ENCODE measurements around the gene MANBA.
"Not testable (repeated sequence)": the region's sequence is repeated elsewhere in the genome, so short reads cannot be mapped to it uniquely, and the experiment has no call there.

The MANBA gene

GRCh38 chr4:102761296-102761701 lies 531 bp upstream of the MANBA start:
- DNase-seq: peak in 1 of 2 experiments; percentile 23

- DNase-seq: peak in 1 of 2 experiments; percentile 7
Measured at GRCh38 chr4:102759831-102760644, 730 bp downstream of the MANBA start.

DNA sequence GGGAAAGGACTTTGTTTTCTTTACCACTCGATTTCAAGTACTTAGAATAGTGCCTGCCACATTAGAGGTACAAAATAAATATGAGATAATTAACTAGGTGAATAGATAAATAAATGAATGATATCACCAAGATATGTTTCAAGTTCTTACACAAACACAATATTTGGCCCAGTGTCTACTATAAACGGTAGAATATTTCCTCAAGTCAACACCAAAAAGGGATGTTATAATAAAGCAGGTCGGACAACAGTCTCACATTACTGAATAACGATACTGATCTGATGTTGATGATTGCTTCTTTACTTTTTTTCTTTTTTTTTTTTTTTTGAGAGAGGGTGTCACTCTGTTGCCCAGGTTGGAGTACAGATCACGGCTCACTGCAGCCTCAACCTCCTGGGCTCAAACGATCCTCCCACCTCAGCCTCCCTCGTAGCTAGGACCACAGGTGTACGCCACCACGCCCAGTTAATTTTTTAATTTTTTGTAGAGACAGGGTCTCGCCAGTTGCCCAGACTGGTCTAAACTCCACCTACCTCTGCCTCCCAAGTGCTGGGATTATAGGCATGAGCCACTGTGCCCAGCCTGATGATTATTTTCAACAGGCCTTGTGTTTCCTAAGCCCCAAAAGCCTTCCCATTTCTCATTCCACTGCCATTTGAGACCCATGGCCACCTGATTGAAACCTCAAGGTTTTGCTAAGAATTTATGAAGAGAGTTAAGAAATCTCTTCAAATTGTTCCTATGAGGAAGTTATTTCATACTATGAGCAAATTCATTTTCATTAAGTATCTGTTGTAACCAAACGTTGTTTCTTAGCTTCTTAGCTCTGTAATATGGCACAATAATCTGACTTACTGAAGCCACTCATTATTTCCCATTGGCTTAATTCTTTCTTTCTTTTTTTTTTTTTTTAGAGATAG lies 2.3 kb downstream of the MANBA start:
- DNase-seq: no peak

DNA sequence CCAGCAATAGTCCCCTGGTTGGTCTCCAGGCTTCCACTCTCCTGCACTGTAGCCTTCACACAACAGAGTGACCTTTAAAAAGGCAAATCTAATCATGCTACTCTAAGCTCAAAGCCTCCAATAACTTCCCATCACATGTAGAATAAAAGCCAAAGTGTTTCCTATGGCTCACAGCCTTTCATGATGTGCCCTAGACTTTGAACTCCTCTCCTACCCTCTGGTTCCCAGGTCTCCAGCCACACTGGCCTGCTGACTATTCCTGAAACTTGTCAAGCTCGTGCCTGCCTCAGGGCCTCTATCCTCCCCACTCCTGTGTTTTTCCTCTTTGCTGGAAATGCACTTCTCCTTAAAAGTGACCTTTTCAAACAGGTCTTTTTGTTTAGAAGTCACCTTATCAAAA lies 3.1 kb downstream of the MANBA start:
- DNase-seq: no peak

DNA sequence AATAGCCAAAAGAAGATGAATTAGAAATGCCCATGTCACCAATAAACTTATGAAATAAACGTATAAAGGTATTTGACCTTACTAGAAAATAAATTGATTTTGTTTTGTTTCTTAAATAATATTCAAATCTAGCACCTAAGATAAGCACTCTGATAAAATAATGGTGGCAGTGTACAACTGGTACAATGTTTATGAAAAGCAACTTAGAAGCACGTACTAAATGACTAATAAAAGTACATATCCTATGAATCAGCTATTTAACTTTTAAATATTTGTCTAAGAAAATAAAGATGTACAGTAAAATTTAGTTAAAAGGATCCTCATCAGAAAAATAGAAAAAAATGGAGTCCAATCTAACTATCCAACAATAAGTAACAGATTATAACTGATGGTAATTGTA lies 6.7 kb downstream of the MANBA start:
- DNase-seq: no peak

DNA sequence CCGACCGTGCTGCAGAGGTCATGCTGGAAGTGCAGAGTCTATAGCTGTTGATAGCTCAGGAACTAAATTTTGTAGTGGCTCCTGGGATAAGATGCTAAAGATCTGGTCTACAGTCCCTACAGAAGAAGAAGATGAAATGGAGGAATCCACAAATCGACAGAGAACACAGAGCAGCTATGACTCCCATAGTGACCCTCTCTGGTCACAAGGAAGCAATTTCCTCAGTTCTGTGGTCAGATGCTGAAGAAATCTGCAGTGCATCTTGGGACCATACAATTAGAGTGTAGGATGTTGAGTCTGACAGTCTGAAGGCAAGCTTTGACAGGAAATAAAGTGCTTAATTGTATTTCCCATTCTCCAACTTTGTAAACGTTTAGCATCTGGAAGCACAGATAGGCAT lies 8.8 kb downstream of the MANBA start:
- no peak for DNase-seq

GRCh38 chr4:102743352-102743751 lies 17.4 kb downstream of the MANBA start:
- not testable (repeated sequence) for DNase-seq

DNA sequence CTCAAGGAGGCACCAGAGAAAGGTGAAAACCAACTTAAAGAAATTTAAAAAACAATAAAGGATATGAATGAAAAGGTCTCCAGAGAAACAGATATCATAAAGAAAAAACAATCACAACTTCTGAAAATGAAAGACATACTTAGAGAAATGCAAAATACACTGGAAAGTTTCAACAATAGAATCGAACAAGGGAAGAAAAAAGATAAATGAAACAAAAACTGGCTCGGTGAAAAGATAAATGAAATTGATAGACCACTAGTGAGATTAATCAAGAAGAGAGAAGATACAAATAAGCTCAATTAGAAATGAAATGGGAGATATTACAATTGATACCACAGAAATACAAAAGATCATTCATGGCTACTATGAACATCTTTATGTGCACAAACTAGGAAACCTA lies 22.0 kb downstream of the MANBA start:
- not testable (repeated sequence) for DNase-seq

DNA sequence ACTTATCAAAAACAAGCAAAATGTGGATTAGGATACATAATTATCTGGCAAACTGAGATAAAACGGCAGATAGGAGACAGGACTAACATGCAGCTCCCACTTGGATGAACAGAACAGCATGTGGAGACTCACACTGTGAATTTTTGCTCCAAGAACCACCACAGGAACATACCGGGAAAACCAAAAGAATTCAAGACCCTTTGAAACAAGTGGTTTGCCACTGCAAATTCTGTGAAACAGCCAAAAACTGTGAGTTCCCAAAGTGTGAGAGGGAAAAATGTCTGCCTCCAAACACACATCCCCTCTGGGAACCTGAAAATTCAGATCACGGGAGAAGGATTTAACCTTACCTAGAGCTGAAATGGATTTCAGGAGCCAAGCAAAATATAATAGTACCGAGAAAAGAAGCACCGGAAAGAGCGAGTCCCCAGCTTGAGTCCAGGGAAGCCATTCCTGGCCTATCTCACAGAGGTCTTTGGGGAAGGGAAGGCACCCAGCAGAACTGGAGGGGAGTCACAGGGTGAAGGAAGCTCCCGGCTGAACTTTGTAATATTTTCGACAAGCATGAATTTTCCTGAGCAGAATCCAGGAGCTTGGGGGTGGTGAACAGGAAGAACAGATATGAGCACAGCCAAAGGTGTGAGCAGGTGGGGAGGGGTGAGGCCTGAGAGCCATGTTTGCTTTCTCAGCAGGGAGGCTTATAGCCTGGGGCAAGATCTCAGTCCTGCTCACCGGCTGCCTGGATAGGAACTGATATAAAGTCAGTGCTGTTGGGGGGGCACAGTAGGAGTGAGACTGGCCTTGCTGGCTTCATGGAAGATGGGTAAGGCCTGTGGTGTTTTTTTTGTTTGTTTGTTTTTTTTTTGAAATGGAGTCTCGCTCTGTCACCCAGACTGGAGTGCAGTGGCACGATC lies 23.9 kb downstream of the MANBA start:
- DNase-seq: no peak

DNA sequence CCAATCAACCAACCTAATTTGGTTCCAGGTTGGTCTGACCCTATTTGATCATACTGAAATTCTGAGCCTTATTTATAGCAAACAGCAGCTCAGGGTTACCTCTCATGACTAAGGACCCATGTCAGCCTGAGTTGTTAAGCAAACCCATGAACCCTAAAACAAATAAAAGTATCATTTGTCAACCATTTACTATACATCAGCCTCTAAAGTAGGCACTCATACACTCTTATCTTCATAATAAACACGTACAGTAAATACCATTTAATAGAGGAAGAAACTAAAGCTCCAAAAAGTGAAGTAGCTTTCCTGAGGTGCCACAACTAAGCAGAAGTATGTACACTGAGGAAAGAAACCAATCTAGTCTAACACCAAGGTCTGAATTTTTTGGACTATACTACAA lies 25.2 kb downstream of the MANBA start:
- DNase-seq: no peak

- DNase-seq: no peak
Measured at GRCh38 chr4:102734591-102735385, 26.0 kb downstream of the MANBA start.

GRCh38 chr4:102734116-102734515 lies 26.7 kb downstream of the MANBA start:
- no peak for DNase-seq

DNA sequence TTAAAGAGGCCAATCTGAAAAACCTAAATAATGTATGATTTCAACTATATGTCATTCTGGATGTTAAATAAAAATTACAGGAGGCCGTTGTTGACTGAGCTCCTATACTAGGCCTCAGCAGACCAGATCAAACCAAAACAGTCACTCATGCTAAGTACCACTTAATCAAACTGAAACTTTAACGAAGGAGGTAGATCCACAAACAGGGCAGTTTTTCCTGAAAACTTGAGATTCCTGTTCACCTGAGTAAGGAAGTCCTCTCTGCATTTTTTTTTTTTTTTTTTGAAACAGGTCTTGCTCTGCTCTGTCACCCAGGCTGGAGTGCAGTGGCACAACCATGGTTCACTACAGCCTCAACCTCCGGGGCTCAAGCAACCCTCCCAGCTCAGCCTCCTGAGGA lies 27.7 kb downstream of the MANBA start:
- DNase-seq: no peak

GRCh38 chr4:102732678-102733077 lies 28.1 kb downstream of the MANBA start:
- no peak for DNase-seq

DNA sequence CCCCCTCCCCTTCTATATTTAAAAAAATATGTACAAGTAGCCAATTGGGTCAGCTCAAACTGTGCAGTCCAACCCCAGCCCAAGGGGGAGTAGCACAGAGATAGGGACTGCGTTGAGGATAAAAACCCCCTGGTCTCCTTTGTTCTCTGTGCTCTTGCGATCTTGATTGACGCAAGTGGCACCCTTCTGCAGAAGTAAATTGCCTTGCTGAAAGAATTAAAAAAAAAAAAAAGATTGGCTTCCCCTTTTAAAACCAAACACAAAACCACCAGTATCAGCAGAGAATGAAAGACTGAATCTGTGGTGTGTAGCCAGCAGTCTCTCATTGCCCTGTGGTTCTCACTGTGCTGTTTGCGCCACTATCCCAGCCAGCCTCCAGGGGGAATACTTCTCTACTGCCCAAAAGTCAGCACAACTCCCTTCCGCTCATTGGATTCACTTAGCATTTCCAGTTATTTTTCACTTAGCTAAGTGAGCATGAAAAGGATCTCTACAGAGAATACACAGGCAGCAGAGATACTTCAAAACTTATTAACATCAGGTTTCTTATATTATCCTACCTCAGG lies 29.7 kb downstream of the MANBA start:
- DNase-seq: no peak

DNA sequence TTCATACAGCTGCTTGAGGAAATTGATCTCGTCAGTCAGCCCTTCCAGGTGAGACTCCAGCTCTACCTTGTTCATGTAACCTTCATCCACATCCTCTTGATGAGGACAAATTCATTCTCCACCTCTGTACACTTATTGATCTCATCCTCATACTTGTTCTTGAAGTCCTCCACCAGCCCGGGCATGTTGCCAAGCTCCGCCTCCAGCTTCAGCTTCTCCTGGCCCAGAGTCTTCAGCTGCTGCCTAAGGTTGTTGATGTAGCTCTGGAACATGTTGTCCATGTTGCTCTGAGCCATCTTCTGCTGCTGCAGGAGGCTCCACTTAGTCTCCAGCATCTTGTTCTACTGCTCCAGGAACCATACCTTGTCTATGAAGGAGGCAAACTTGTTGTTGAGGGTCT lies 31.3 kb downstream of the MANBA start:
- DNase-seq: not testable (repeated sequence)

DNA sequence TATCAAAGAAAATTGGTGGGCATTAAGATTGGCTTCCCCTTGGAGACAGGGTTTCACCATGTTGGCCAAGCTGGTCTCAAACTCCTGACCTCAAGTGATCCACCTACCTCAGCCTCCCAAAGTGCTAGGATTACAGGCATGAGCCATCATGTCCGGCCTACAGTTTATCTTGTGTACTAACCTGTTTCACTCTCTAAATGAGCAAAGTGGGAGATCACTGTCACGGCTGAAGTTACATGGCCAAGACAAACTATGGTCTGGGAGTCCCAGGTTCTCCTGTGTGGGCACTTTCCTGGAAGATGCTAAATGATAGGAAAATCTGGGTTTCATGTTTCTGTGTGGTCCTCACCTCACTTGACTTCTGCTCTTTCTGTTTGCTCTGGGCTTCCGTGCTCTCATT lies 33.8 kb downstream of the MANBA start:
- DNase-seq: not testable (repeated sequence)

DNA sequence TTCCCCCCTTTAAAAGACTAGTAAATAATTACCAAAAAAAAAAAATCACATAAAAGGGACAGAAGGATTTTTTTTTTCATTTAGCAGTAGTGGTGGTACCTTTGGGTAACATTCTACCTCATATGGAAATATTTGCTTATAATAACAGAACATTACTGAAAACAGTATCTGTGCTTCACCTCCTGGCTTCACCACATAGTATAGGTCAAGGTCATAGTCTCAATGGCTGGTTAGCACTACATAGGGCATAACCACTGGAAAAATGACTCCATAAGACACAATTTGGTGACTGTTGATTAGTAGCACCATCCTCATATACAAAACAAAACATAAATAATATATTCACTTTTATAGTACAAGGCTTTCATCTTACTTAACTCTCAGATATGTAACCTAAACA lies 34.7 kb downstream of the MANBA start:
- no peak for DNase-seq

GRCh38 chr4:102725229-102725628 lies 35.5 kb downstream of the MANBA start:
- DNase-seq: no peak

GRCh38 chr4:102723511-102723910 lies 37.3 kb downstream of the MANBA start:
- DNase-seq: no peak

DNA sequence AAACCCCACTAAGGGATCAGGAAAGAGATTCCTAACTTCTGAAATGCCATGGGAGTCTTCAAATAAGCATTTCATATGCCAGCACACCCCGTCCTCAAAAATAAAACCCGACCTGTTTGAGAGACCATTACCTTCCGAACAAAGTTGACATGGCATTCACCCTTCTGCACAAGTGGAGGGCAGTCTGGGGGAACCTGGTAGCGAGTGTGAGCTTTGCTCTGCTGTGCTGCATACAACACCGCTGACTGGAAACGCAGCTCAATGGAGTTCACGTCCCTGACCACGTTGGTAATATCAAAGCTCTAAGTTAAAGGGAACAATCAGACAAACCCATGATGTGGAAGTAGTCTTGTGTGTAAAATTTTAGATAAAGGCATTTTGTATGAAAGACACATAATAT lies 38.0 kb downstream of the MANBA start:
- DNase-seq: no peak

All from NCI-H524 (cell line).